Measurements from ENCODE around the gene CDK5RAP2.
"Not testable (repeated sequence)": the region's sequence is repeated elsewhere in the genome, so short reads cannot be mapped to it uniquely, and the experiment has no call there.

Gene CDK5RAP2

GRCh38 chr9:120557205-120557604 is 22.8 kb downstream of the CDK5RAP2 start:
- H3K27ac ChIP-seq (ENCODE audit: low read depth, low read length), result no peak overlapping the region
- no peak overlapping the region for H3K9ac ChIP-seq (ENCODE audit: low read length)
- H3K4me1 ChIP-seq (ENCODE audit: control insufficient read depth in 1 of 2, insufficient read depth in 2 of 2, low read length in 2 of 2), result no peaks in the 10 kb centered on the region
- no peak overlapping the region for H2BK120ac ChIP-seq (ENCODE audit: insufficient read depth, low read length, poor library complexity)
- H3K23ac ChIP-seq (ENCODE audit: low read length), result no peak overlapping the region
- H4K8ac ChIP-seq (ENCODE audit: low read depth, low read length), result no peak overlapping the region
- no peak overlapping the region for H3K4ac ChIP-seq (ENCODE audit: low read depth, low read length)
- peaks cover 0 to 2% of the 10 kb centered on the region in 2 experiments for H3K36me3 ChIP-seq (ENCODE audit: control insufficient read depth in 1 of 2, insufficient read depth in 2 of 2, low read length in 2 of 2)
- H2BK5ac ChIP-seq (ENCODE audit: low read depth, low read length, poor library complexity), result no peak overlapping the region
- no CpG with 5 or more reads among the region's 2 CpGs for WGBS (ENCODE audit: extremely low coverage, insufficient coverage, insufficient read length)
- no peaks in the 10 kb centered on the region for H3K9me3 ChIP-seq (ENCODE audit: insufficient read depth, low read depth, low read length)
- H3K79me2 ChIP-seq (ENCODE audit: control insufficient read depth, insufficient read depth, low read length, poor library complexity), result no peaks in the 10 kb centered on the region
- no peaks in the 10 kb centered on the region for H3K79me1 ChIP-seq (ENCODE audit: low read length)
- H3K14ac ChIP-seq (ENCODE audit: low read length), result no peak overlapping the region
- H3K4me2 ChIP-seq (ENCODE audit: low read length), result no peak overlapping the region
- H2AK5ac ChIP-seq (ENCODE audit: low read length), result no peak overlapping the region
- no peak overlapping the region for H3K4me3 ChIP-seq (ENCODE audit: low read depth, low read length)
- no peak overlapping the region for H4K12ac ChIP-seq (ENCODE audit: low read depth, low read length)
- H2BK12ac ChIP-seq (ENCODE audit: low read length), result no peak overlapping the region
- no peak overlapping the region for H2AFZ ChIP-seq (ENCODE audit: insufficient read depth, low read length, poor library complexity)
- no peak for DNase-seq
- no peak overlapping the region for H3K18ac ChIP-seq (ENCODE audit: low read length)
- no peak overlapping the region for H4K91ac ChIP-seq (ENCODE audit: low read depth, low read length)
- H3K27me3 ChIP-seq (ENCODE audit: insufficient read depth, low read length), result no peaks in the 10 kb centered on the region

GRCh38 chr9:120556775-120557174 is 23.2 kb downstream of the CDK5RAP2 start:
- Histone ChIP-seq H3K4me2 (ENCODE audit: low read length) (no peak overlapping the region), H3K23ac (ENCODE audit: low read length) (no peak overlapping the region), H4K12ac (ENCODE audit: low read depth, low read length) (no peak overlapping the region), H2BK120ac (ENCODE audit: insufficient read depth, low read length, poor library complexity) (no peak overlapping the region), H3K4me1 (ENCODE audit: control insufficient read depth in 1 of 2, insufficient read depth in 2 of 2, low read length in 2 of 2) (no peaks in the 10 kb centered on the region), H2BK5ac (ENCODE audit: low read depth, low read length, poor library complexity) (no peak overlapping the region), H3K36me3 (ENCODE audit: control insufficient read depth in 1 of 2, insufficient read depth in 2 of 2, low read length in 2 of 2) (peaks cover 0 to 2% of the 10 kb centered on the region in 2 experiments), H2AFZ (ENCODE audit: insufficient read depth, low read length, poor library complexity) (no peak overlapping the region), H2BK12ac (ENCODE audit: low read length) (no peak overlapping the region), H3K79me1 (ENCODE audit: low read length) (no peaks in the 10 kb centered on the region), H4K8ac (ENCODE audit: low read depth, low read length) (no peak overlapping the region), H3K79me2 (ENCODE audit: control insufficient read depth, insufficient read depth, low read length, poor library complexity) (no peaks in the 10 kb centered on the region), H4K91ac (ENCODE audit: low read depth, low read length) (no peak overlapping the region), H3K4ac (ENCODE audit: low read depth, low read length) (no peak overlapping the region), H3K27me3 (ENCODE audit: insufficient read depth, low read length) (no peaks in the 10 kb centered on the region), H2AK5ac (ENCODE audit: low read length) (no peak overlapping the region), H3K4me3 (ENCODE audit: low read depth, low read length) (no peak overlapping the region), H3K14ac (ENCODE audit: low read length) (no peak overlapping the region), H3K18ac (ENCODE audit: low read length) (no peak overlapping the region), H3K9ac (ENCODE audit: low read length) (no peak overlapping the region), H3K9me3 (ENCODE audit: insufficient read depth, low read depth, low read length) (no peaks in the 10 kb centered on the region), H3K27ac (ENCODE audit: low read depth, low read length) (no peak overlapping the region)
- no peak for DNase-seq
- WGBS (ENCODE audit: extremely low coverage, insufficient coverage, insufficient read length), result no CpG with 5 or more reads among the region's 3 CpGs

DNA sequence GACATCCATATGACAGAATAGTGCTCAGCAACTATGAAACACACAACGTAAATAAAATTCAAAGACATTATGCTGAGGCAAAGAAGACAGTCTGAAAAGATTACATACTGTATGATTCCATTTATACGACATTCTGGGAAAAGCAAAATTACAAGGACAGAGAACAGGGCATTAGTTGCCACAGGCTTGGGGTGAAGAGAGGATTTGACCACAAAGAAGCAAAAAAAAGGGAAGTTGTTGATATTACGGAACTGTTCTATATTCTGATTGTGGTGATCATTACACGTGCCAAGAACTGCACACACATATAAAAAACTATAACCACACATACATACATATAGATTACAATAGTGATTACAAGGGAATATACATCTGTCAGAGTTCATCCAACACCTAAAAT is 24.1 kb downstream of the CDK5RAP2 start:
- Histone ChIP-seq H2BK5ac (ENCODE audit: low read depth, low read length, poor library complexity) (no peak overlapping the region), H3K9ac (ENCODE audit: low read length) (no peak overlapping the region), H2AK5ac (ENCODE audit: low read length) (no peak overlapping the region), H2BK120ac (ENCODE audit: insufficient read depth, low read length, poor library complexity) (no peak overlapping the region), H3K9me3 (ENCODE audit: insufficient read depth, low read depth, low read length) (no peaks in the 10 kb centered on the region), H4K8ac (ENCODE audit: low read depth, low read length) (no peak overlapping the region), H4K12ac (ENCODE audit: low read depth, low read length) (no peak overlapping the region), H2AFZ (ENCODE audit: insufficient read depth, low read length, poor library complexity) (no peak overlapping the region), H2BK12ac (ENCODE audit: low read length) (no peak overlapping the region), H3K4me1 (ENCODE audit: control insufficient read depth in 1 of 2, insufficient read depth in 2 of 2, low read length in 2 of 2) (no peaks in the 10 kb centered on the region), H3K14ac (ENCODE audit: low read length) (no peak overlapping the region), H3K36me3 (ENCODE audit: control insufficient read depth in 1 of 2, insufficient read depth in 2 of 2, low read length in 2 of 2) (peaks cover 0 to 2% of the 10 kb centered on the region in 2 experiments), H3K18ac (ENCODE audit: low read length) (no peak overlapping the region), H4K91ac (ENCODE audit: low read depth, low read length) (no peak overlapping the region), H3K4ac (ENCODE audit: low read depth, low read length) (no peak overlapping the region), H3K23ac (ENCODE audit: low read length) (no peak overlapping the region), H3K79me1 (ENCODE audit: low read length) (no peaks in the 10 kb centered on the region), H3K79me2 (ENCODE audit: control insufficient read depth, insufficient read depth, low read length, poor library complexity) (no peaks in the 10 kb centered on the region), H3K27ac (ENCODE audit: low read depth, low read length) (no peak overlapping the region), H3K4me3 (ENCODE audit: low read depth, low read length) (no peak overlapping the region), H3K4me2 (ENCODE audit: low read length) (no peak overlapping the region), H3K27me3 (ENCODE audit: insufficient read depth, low read length) (no peaks in the 10 kb centered on the region)
- WGBS (ENCODE audit: extremely low coverage, insufficient coverage, insufficient read length), result no CpG with 5 or more reads among the region's 4 CpGs
- DNase-seq, result no peak

GRCh38 chr9:120552210-120552704 is 27.7 kb downstream of the CDK5RAP2 start:
- H3K4me1 ChIP-seq (ENCODE audit: control insufficient read depth in 1 of 2, insufficient read depth in 2 of 2, low read length in 2 of 2); H4K91ac ChIP-seq (ENCODE audit: low read depth, low read length); H2BK120ac ChIP-seq (ENCODE audit: insufficient read depth, low read length, poor library complexity); H3K14ac ChIP-seq (ENCODE audit: low read length); H2AK5ac ChIP-seq (ENCODE audit: low read length); H2BK5ac ChIP-seq (ENCODE audit: low read depth, low read length, poor library complexity); H3K4me3 ChIP-seq (ENCODE audit: low read depth, low read length); H3K9me3 ChIP-seq (ENCODE audit: insufficient read depth, low read depth, low read length); H2BK12ac ChIP-seq (ENCODE audit: low read length); H3K18ac ChIP-seq (ENCODE audit: low read length); H4K8ac ChIP-seq (ENCODE audit: low read depth, low read length); H3K27me3 ChIP-seq (ENCODE audit: insufficient read depth, low read length); H2AFZ ChIP-seq (ENCODE audit: insufficient read depth, low read length, poor library complexity); DNase-seq; H3K9ac ChIP-seq (ENCODE audit: low read length); H3K27ac ChIP-seq (ENCODE audit: low read depth, low read length); H3K79me2 ChIP-seq (ENCODE audit: control insufficient read depth, insufficient read depth, low read length, poor library complexity); H3K23ac ChIP-seq (ENCODE audit: low read length); H4K12ac ChIP-seq (ENCODE audit: low read depth, low read length); H3K4me2 ChIP-seq (ENCODE audit: low read length); H3K36me3 ChIP-seq (ENCODE audit: control insufficient read depth in 1 of 2, insufficient read depth in 2 of 2, low read length in 2 of 2); H3K4ac ChIP-seq (ENCODE audit: low read depth, low read length); H3K79me1 ChIP-seq (ENCODE audit: low read length): not testable (repeated sequence)
- no CpG with 5 or more reads among the region's 7 CpGs for WGBS (ENCODE audit: extremely low coverage, insufficient coverage, insufficient read length)
